A549 (cell line): Measurements from ENCODE around the gene HOXC13.

Source experiments
- KDM1A ChIP-seq: fragments of 200-600 bp; sonication (generic); IDR thresholded peaks from 2 replicates; pipeline ENCODE4 v1.6.1; 2016; ENCODE audit warnings: low read depth, mild to moderate bottlenecking
- MAFK ChIP-seq: fragments of 450-650 bp; IDR thresholded peaks from 2 replicates; pipeline ENCODE4 v1.6.1; 2014; ENCODE audit not compliant: partially characterized antibody
- MYC ChIP-seq: IDR thresholded peaks from 2 replicates; pipeline ENCODE4 v1.6.1; 2012; ENCODE audit warnings: mild to moderate bottlenecking, inconsistent platforms, low read length, improper control_type of control experiment, borderline replicate concordance
- NPAS2 ChIP-seq: fragments of 250-450 bp; sonication (Bioruptor Pico); IDR thresholded peaks from 2 replicates; pipeline ENCODE4 v1.8.0; 2022; ENCODE audit warnings: mild to moderate bottlenecking, moderate library complexity, borderline replicate concordance
- POLR2A ChIP-seq: IDR thresholded peaks from 2 replicates; pipeline ENCODE4 v1.6.1; 2012; ENCODE audit warnings: mild to moderate bottlenecking, low read length
- RAD21 ChIP-seq, 2 experiments: fragments of >200 bp in 1 of 2; sonication (Bioruptor Twin) in 1 of 2; formaldehyde crosslinking in 1 of 2; IDR thresholded peaks in 1 of 2; conservative IDR thresholded peaks in 1 of 2; 2 replicates in 1 of 2; 3 replicates in 1 of 2; pipeline ENCODE4 v1.6.1; 2012 to 2018; ENCODE audit warnings: inconsistent platforms in 1 of 2
- USF2 ChIP-seq: fragments of 450-650 bp; IDR thresholded peaks from 2 replicates; pipeline ENCODE4 v1.6.1; 2014; ENCODE audit warnings: antibody characterized with exemption
- TF ChIP-seq, protein P1 (sequence below): fragments of >200 bp; sonication (Bioruptor Twin); formaldehyde crosslinking; IDR thresholded peaks from 3 replicates; pipeline ENCODE4 v1.5.1; 2016
- TF ChIP-seq, protein P2 (sequence below): fragments of 250-450 bp; sonication (Bioruptor Pico); IDR thresholded peaks from 2 replicates; pipeline ENCODE4 v1.5.0; 2021; ENCODE audit warnings: mild to moderate bottlenecking, moderate library complexity, borderline replicate concordance

- TF ChIP-seq, protein P1, sequence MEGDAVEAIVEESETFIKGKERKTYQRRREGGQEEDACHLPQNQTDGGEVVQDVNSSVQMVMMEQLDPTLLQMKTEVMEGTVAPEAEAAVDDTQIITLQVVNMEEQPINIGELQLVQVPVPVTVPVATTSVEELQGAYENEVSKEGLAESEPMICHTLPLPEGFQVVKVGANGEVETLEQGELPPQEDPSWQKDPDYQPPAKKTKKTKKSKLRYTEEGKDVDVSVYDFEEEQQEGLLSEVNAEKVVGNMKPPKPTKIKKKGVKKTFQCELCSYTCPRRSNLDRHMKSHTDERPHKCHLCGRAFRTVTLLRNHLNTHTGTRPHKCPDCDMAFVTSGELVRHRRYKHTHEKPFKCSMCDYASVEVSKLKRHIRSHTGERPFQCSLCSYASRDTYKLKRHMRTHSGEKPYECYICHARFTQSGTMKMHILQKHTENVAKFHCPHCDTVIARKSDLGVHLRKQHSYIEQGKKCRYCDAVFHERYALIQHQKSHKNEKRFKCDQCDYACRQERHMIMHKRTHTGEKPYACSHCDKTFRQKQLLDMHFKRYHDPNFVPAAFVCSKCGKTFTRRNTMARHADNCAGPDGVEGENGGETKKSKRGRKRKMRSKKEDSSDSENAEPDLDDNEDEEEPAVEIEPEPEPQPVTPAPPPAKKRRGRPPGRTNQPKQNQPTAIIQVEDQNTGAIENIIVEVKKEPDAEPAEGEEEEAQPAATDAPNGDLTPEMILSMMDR = no peak
- TF ChIP-seq MYC (no peak), POLR2A (no peak), USF2 (no peak), RAD21 (conservative IDR thresholded peaks at IDR 0.05 in 1 of 2, IDR thresholded peaks at IDR 0.05 in 1 of 2) (no peak), KDM1A (no peak), MAFK (no peak), NPAS2 (CRISPR knock-in tag) (no peak)
- TF ChIP-seq, protein P2, sequence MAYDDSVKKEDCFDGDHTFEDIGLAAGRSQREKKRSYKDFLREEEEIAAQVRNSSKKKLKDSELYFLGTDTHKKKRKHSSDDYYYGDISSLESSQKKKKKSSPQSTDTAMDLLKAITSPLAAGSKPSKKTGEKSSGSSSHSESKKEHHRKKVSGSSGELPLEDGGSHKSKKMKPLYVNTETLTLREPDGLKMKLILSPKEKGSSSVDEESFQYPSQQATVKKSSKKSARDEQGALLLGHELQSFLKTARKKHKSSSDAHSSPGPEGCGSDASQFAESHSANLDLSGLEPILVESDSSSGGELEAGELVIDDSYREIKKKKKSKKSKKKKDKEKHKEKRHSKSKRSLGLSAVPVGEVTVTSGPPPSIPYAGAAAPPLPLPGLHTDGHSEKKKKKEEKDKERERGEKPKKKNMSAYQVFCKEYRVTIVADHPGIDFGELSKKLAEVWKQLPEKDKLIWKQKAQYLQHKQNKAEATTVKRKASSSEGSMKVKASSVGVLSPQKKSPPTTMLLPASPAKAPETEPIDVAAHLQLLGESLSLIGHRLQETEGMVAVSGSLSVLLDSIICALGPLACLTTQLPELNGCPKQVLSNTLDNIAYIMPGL (CRISPR knock-in tag) = no peak
Observed at GRCh38 chr12:53981634-53982565, 43.3 kb downstream of the HOXC13 start.
